Inferior parietal cortex (tissue), 1 donor: Measurements from ENCODE around the gene TMEM232.

ENCODE experiments used
- DNase-seq: peaks from one replicate; pipeline ENCODE4 v3.0.0-alpha.2; 2016; ENCODE audit errors: extremely low spot score

TMEM232 gene

GRCh38 chr5:110514030-110514429, 212.4 kb downstream of the TMEM232 start:
- DNase-seq, result no peak

GRCh38 chr5:110512266-110512665, 214.2 kb downstream of the TMEM232 start:
- DNase-seq, result no peak

DNA sequence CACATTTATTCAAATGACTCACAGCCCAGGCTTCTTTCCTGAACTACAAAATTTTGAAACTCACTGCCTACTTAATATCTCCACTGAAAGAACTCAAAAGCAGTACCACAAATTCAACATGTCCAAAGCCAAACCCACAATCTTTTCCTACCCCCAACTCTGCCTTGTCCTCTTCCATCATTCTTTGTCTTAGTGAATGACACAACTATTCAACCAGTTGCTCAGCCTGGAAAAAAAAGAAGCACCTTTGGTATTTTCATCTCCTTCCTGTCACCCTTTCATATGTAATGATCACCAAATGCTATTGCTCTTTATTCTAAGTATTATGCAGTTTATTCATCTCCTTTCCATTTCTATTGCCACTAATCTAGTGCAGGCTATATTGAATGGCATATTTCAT, 216.3 kb downstream of the TMEM232 start:
- no peak for DNase-seq

GRCh38 chr5:110507972-110508371, 218.5 kb downstream of the TMEM232 start:
- DNase-seq, result no peak

DNA sequence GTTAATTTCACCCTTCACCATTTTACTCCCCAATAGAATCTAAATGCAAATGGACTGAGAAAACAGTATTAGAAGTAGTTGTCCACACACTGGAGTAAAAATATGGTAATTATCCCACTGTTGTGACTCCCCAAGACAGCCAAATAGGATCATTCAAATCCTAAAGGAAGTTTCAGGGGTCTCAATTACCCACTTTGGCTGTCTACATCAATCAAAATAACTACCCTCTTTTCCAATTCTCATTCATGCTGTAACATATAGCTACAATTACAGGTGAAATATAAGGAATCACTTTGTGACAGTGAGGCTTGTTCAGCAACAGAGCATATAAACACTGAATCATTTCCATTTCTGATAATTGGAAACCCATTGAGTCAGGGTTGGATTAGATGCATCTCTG, 220.1 kb downstream of the TMEM232 start:
- DNase-seq, result no peak

- no peak for DNase-seq
Measured at GRCh38 chr5:110496276-110496675, 230.2 kb downstream of the TMEM232 start.

DNA sequence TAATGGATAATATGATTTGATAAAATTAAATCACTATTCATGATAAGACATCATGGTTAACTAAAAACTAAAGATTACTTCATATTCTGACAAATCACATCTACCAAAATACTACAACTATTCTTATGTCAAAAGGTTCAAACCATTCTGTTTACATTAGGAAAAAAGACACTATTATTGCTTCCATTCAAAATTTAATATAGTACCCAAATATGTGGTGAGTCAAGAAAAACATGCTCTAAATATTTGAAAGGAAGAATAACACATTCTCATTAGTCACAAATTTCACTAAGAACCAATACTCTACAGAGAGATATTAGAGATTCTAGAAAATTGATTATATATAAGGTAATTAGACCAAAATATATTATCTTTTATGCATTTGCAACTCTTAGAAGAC, 234.0 kb downstream of the TMEM232 start:
- no peak for DNase-seq

DNA sequence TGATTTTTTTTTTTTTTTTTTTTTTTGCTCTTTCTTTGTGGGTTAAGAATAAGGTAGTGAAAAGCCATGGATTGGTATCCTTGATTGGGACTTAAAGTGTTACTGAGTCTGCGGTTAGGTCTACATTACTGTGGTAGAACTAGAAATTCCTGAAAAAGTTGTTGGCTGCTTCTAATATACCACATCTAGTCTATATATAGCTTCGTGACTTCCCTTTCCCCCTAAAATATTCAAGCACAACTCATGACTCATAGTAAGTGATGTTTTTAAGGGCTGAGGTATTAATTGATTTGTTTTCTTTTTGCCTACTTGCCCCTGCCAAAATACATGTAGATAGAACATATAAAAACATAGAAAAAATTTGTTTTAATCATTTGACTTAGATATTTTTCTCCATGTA, 247.6 kb downstream of the TMEM232 start:
- no peak for DNase-seq

DNA sequence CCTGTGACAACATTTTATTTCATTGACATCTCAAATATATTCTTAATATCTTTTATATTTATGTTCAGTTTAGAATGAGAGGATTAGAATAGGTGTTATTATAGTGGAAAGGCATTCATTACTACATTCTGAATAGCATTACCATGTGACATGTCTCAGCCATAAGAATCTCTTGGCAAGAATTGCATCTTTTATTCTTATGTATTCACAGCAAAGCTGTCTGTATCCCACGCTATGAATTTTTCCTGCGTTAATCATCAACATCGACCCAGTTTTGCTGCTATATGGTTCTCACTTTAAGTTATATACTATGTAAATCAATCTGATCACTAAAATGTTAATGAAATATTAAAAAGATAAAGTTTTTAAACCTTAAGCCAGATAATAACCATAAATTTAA, 248.6 kb downstream of the TMEM232 start:
- DNase-seq, result no peak

GRCh38 chr5:110476164-110476563, 250.3 kb downstream of the TMEM232 start:
- DNase-seq, result no peak

GRCh38 chr5:110475529-110475928, 250.9 kb downstream of the TMEM232 start:
- DNase-seq, result no peak

GRCh38 chr5:110469486-110469885, 257.0 kb downstream of the TMEM232 start:
- no peak for DNase-seq

- no peak for DNase-seq
Measured at GRCh38 chr5:110463106-110463505, 263.4 kb downstream of the TMEM232 start.

GRCh38 chr5:110460837-110461236, 265.6 kb downstream of the TMEM232 start:
- no peak for DNase-seq

DNA sequence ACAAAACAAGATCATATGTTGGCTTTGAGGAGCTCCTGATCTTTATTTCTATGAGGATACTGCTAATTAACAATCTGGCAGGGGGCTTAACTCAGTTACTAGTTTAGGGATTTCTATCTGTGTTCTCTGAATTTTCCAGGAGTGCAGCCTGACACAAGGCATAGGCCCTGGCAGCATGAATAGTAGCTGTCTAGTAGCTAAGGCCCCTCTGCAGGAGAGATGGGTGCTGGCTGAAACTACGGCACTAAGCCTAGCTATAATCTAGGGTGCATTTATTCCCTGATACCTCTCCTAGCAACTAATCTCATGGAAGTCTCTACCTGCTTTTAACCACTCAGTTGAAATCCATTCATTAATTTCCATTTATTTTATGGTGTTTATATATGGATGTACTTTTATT, 268.2 kb downstream of the TMEM232 start:
- no peak for DNase-seq

DNA sequence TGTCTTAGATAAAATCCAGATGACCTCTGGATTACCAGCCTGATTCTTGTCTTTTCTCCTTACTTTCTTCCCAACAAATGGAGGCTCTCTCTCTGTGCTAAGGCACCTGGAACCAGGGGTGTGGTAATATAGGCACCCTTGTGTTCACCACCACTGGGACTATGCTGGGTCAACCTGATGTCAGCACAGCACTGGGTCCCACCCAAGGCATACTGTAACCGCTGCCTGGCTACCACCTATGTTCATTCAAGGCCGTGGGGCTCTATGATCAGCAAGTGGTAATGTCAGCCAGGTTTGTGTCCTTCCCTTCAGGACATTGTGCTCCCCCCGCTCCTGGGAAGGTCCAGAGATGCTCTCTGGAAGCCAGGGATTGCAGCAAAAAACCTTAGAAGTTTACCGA, 283.6 kb downstream of the TMEM232 start:
- DNase-seq, result no peak

- peak; percentile 27 for DNase-seq
Measured at GRCh38 chr5:110441035-110441434, 285.4 kb downstream of the TMEM232 start.

DNA sequence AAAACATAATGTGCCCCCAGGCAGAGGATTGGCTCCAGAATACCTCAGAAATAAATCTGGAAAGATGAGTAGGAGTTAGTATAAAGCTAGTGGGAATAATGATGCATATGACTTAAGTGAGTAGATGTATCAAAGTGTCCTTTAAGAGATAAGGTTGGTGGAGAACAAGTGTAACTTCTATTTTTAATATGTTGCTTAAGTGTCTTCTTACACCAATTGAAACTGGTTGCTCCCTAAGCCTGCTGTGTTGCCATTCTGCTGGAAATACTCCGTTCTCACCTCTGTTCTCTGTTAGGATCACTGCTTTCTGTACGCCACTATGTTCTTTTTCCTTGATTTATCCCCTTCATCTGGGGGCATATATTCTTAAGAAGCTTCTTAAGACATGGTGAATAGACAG, 286.4 kb downstream of the TMEM232 start:
- no peak for DNase-seq

- DNase-seq, result no peak
Measured at GRCh38 chr5:110439296-110439695, 287.2 kb downstream of the TMEM232 start.

DNA sequence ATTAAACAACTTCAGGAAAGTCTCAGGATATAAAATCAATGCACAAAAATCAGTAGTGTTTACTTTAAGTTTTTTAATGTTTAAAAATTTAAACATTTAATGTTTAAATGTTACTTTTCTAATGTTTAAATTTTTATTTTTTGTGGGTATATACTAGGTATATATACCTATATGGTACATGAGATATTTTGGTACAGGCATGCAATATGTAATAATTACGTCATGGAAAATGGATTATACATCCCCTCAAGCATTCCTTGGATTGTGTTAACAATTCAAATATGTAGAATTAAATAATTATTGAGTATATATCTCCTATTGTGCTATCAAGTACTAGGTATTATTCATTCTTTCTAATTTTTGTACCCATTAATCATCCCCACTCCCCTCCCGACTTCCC, 291.3 kb downstream of the TMEM232 start:
- DNase-seq, result no peak

DNA sequence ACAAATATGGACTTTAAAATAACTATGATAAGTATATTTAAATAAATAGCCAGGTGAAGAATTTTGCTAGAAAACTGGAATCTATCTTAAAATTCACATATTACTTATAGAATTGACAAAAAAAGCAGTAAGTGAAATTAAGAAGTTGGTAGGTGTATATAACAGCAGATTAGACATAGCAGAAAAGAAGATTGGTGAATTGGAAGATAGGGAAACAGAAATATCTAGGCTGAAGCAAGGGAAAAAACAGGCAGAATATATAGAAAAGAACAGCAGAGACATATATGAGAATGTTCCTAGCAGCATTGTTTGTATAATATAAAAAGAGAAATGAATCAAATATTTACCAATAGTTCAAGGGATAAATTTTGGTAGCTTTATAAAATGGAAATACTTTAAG, 294.9 kb downstream of the TMEM232 start:
- no peak for DNase-seq

DNA sequence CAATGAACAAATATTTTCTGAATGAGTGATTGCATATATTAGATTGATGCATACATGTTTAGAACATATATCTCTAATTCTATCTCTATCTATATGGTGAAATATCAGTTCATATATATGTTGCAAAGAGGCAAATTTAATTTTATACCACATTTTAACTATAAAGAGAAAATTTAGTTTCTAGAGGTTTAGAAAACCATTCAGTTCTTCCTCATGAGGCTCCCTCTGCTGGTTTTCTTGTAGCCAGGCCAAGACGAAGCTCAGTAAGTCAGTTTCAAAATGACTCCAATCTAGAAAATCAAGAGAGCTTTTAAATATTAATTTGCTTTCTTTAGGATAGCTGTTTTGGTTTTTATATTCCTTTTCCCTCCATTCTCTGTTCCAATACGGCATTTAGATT, 312.1 kb downstream of the TMEM232 start:
- peak; percentile 26 for DNase-seq

- DNase-seq, result no peak
Measured at GRCh38 chr5:110413856-110414255, 312.6 kb downstream of the TMEM232 start.

DNA sequence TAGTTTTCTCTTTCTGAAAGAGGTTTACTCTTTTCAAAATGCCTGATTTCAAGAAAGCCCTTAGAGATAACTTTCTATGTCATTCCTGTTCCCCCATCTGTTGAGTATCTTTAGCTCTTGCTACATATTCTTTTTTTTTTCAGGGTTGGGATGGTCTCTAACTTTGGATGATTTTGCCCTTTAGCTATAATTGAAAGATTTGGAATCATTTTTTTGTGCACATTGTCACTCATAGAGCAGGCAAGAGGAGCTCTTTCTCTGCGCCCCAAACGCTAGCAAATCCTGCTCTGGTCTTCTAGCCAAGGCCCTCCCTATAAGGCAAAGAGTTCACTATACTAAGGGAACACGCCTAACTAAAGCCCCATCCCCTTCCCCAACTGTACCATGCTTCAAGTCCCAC, 316.9 kb downstream of the TMEM232 start:
- DNase-seq, result no peak

DNA sequence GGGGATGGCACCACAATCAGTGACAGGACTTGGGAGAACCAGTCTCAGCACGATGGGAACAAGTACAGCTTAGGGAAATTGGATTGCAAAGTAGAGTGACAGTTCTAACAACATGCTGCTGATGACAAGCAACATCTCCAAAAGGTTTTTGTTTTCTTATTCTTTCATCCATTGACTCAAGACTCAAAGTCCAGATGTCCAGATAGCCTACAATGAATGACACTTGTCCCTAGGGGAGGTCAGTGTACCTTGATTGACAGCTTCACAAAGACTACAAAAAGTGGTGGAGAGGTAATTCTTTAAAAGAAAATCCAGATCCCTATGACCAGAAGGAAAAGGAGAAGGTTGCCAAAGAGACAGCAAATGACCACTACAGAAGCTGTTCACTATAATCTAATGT, 323.9 kb downstream of the TMEM232 start:
- DNase-seq, result no peak
